Measurements from ENCODE around the gene GALNT18. TPM values are rescaled to one million over a fixed set of nuclear protein-coding genes. Genes with fewer than 3 reads are reported as not detected.

Gene GALNT18
- total RNA-seq, 1 experiment from 2014 or later = 6.6 TPM

DNA sequence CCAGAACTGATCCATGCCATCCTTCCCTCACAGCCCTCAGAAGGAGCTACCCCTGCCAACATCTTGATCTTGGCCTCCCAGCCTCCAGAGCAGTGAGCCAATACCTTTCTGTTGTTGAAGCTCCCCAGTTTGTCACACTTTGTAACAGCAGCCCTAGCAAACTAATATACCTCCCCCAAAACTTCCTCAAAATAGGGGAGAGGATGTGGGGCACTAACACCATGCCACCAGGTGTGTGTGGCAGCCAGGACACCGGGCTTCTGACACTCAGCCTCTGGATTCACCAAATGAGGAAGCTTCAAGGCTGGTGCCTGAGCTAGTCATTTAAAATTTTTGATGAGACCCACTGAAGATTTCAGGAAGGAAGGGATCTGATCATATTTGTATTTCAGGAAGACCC lies 353.7 kb downstream of the GALNT18 start:
- H3K27ac ChIP-seq = no peak overlapping the region
- H3K9me3 ChIP-seq (replicated peaks) = no peaks in the 10 kb centered on the region
- H3K4me1 ChIP-seq (replicated peaks) = no peaks in the 10 kb centered on the region
- no peak overlapping the region for H3K4me3 ChIP-seq
- no peaks in the 10 kb centered on the region for H3K27me3 ChIP-seq (replicated peaks)
- H3K36me3 ChIP-seq = no peaks in the 10 kb centered on the region
- DNase-seq (ENCODE audit: low read depth in 1 of 2, low spot score in 2 of 2) = no peak

DNA sequence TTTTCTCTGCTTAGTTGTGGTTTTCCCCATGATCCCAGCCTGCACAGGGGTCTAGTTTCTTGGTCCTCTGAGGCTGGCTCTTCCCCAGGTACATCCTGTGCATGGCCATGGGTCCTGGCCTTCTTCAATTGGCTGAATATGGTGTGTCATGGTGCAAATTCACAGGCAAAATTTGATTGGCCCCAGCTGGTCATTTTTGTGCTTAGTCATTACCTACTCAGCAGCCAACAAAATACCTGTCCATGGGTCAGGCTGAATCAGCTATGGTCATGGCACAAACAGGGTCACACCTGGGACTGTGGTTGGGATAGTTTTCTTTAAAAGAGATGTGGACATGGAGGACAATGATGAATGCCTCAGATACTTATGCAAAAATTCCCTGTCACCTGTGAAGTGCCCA lies 354.5 kb downstream of the GALNT18 start:
- Histone ChIP-seq H3K4me3 (no peak overlapping the region), H3K27ac (no peak overlapping the region), H3K36me3 (no peaks in the 10 kb centered on the region), H3K27me3 (replicated peaks) (no peaks in the 10 kb centered on the region), H3K4me1 (replicated peaks) (no peaks in the 10 kb centered on the region), H3K9me3 (replicated peaks) (no peaks in the 10 kb centered on the region)
- DNase-seq (ENCODE audit: low read depth in 1 of 2, low spot score in 2 of 2) = no peak

DNA sequence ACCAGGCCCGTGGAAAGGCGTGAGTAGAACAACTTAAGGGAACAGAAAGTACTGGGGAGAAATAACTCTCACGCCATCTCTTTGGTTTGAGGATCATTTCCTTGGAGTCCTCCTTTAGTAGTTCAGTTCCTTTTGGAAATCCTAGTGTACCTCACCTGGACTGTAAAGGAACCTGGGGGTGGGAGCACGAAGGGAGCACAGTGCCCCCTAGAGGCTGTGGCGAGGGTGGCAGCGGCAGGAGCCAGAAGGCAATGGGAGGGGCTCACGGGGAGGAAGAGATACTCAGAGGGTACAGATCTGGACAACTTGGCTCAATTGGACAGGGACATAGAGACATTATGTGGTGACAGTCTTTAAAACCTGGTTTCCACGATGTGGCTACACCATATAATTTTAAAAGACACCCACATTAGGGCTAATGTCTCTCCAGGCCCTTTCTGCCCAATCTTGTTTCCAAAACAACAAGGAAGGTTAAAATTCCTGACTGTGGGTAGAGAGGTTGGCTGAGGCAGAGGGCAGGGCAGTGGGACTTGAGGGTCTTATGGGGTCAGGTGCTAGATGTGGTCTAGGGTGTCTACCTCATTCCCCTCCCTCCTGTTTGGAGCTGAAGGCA lies 355.7 kb downstream of the GALNT18 start:
- Histone ChIP-seq H3K9me3 (replicated peaks) (no peaks in the 10 kb centered on the region), H3K27me3 (replicated peaks) (no peaks in the 10 kb centered on the region), H3K4me3 (no peak overlapping the region), H3K4me1 (replicated peaks) (no peaks in the 10 kb centered on the region), H3K36me3 (no peaks in the 10 kb centered on the region), H3K27ac (no peak overlapping the region)
- DNase-seq (ENCODE audit: low read depth in 1 of 2, low spot score in 2 of 2) = peak in 1 of 2 experiments; percentile 19

DNA sequence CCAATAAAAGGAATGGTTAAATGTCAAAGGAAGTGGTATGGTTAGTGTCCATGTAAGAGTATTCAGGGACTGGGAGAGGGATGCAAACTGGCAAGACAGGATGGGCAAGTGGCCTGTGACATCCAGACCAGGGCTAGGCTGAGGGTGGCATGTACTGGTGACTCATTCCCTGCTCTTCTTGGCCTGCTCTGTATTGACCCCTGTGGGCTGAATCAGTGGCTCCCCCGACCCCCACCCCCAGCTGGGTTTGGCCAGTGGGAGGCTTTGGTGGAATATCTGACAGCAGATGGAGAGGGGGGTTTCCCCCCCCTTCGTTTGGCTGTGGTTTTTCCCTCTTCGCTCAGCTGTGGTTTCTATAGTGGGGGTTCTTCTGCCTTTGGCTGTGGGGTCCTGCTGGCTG lies 356.5 kb downstream of the GALNT18 start:
- Histone ChIP-seq H3K36me3 (no peaks in the 10 kb centered on the region), H3K4me1 (replicated peaks) (no peaks in the 10 kb centered on the region), H3K27me3 (replicated peaks) (no peaks in the 10 kb centered on the region), H3K9me3 (replicated peaks) (no peaks in the 10 kb centered on the region), H3K4me3 (no peak overlapping the region), H3K27ac (no peak overlapping the region)
- no peak for DNase-seq (ENCODE audit: low read depth in 1 of 2, low spot score in 2 of 2)

DNA sequence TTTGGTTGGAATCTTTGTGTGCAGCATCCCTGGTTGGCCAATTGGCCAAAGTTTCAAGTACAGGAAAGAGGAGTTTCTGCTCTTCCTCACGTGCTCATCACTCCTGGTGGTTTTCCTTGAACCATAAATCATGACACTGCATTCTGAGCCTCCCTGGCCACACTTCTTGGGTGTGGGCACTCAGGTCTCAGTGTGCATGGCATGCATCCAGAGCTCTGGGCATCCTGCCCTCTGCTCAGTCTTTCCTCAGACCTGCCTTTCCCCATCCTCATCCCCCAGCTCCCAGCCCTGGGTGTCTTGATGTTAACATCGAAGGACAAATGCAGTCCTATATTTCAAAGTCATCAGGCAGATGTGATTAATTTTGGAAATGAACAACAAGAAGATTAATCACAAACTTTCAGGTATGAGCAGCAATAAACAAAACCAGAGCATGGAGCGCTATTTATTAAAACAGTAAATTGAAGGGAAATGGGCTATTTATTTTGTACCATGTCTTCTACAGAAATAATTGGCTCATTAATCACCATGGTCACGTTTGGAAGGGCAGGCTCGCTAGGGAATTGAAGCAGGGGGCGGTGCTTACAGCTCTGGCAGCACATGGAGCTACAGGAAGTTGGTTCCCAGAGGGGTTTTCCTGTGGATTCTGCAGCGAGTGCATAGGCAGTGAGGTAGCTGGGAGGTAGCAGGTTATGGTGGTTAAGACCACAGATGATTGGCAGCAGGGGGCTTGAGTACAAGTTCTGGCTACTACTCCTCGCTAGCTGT lies 358.4 kb downstream of the GALNT18 start:
- no peak overlapping the region for H3K27ac ChIP-seq
- no peaks in the 10 kb centered on the region for H3K9me3 ChIP-seq (replicated peaks)
- H3K27me3 ChIP-seq (replicated peaks) = no peaks in the 10 kb centered on the region; the same call in 1 of the 2 replicates
- no peaks in the 10 kb centered on the region for H3K4me1 ChIP-seq (replicated peaks)
- no peak for DNase-seq (ENCODE audit: low read depth in 1 of 2, low spot score in 2 of 2)
- no peak overlapping the region for H3K4me3 ChIP-seq
- no peaks in the 10 kb centered on the region for H3K36me3 ChIP-seq

DNA sequence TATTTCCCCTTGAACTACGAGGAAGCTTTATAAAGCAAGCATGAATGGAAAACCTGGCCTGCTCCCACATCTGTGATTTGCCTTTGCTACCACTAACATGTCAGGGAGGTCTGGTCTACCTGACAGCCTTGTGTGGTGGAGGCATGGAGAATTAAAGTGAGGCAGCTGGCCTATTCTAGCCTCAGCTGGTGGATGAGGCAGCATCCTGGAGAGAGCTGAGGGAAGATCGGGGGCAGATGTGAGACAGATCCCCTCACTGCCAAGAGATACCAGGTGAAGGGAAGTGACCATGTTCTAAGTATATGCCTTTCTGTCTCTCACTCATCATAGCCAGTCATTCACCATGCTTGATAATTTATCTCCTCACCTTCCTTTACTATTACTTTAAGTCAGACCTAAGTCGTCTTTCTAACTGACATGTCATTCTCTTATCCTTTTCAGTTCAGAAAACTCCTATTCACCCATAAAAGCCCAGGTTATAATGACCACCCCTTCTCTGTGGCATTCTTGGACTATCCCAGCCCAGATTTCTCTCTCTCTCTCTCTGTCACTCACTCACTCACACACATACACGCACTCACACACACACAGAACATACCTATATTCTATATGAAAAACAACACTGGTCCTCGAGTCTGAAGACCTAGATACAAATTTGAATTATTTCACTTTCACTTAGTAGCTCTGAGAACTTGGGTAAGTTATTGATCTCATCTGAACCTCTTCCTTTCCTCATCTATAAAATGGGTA lies 359.5 kb downstream of the GALNT18 start:
- Histone ChIP-seq H3K27ac (no peak overlapping the region), H3K36me3 (no peaks in the 10 kb centered on the region)
- DNase-seq (ENCODE audit: low read depth in 1 of 2, low spot score in 2 of 2) = no peak

DNA sequence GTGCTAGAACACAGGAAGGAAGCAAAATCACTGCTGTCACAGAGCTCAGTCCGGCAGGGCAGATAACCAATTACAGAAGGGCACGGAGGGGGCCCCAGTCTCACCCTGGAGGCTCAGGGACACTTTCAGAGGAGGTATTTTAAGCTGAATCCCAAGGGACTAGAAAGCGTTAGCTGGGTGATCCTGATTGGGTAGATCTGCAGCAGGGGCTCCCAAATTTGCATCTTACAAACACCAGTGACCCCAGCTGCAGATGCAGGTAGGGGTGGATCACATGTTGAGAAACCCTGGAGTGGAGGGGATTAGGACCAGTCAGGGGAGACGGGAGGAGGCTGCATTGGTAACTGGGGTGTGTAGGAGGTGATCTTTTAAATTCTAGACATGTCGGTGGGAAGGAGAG lies 360.2 kb downstream of the GALNT18 start:
- Histone ChIP-seq H3K9me3 (replicated peaks) (no peaks in the 10 kb centered on the region), H3K4me3 (no peak overlapping the region), H3K4me1 (replicated peaks) (no peaks in the 10 kb centered on the region), H3K27me3 (replicated peaks) (peaks cover 3% of the 10 kb centered on the region; the same call in 1 of the 2 replicates), H3K27ac (no peak overlapping the region), H3K36me3 (no peaks in the 10 kb centered on the region)
- no peak for DNase-seq (ENCODE audit: low read depth in 1 of 2, low spot score in 2 of 2)

More for the DNA sequence above, 359.5 kb downstream of the GALNT18 start:
- Histone ChIP-seq H3K4me3 (no peak overlapping the region), H3K27me3 (replicated peaks) (no peaks in the 10 kb centered on the region; the same call in 1 of the 2 replicates), H3K4me1 (replicated peaks) (no peaks in the 10 kb centered on the region), H3K9me3 (replicated peaks) (no peaks in the 10 kb centered on the region)

DNA sequence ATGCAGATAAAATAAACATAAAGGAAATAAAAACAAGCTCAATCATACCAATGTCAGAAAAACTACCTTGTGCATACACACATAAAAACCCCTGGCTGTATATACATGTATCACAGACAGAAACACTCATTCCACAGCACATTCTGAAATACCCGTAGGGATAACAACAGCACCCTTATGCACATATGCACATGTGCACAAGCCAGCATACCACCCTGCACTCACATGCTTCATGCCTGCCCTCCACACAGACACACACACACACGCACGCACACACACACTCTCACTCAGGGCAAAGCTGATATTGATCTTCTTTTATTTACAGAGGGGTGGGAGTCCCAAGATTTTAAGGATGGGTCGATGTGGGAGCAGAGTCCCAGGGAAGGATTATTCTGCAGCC lies 360.9 kb downstream of the GALNT18 start:
- no peaks in the 10 kb centered on the region for H3K9me3 ChIP-seq (replicated peaks)
- no peak overlapping the region for H3K4me3 ChIP-seq
- no peak for DNase-seq (ENCODE audit: low read depth in 1 of 2, low spot score in 2 of 2)
- H3K27me3 ChIP-seq (replicated peaks) = peaks cover 3% of the 10 kb centered on the region; the same call in 1 of the 2 replicates
- no peak overlapping the region for H3K27ac ChIP-seq
- no peaks in the 10 kb centered on the region for H3K36me3 ChIP-seq
- H3K4me1 ChIP-seq (replicated peaks) = no peaks in the 10 kb centered on the region

DNA sequence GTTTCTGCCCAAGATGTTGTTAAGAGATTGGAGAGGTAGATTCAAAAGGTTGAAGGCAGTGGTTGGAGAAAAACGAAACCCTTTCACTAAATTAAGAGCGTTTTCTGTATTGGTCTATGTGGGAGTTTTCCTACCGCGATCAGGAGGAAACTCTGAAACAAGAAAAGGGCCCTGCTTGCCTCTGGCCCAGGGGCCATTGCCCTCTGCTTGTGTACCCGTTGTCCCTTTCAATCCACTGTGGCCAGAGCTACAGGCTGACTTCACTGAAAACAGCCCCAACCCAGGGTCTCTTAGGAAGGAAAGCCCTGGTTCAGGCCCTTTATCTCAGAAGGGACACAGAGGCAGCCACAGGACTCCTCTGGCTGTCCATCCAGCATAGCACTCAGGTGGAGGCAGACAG lies 367.8 kb downstream of the GALNT18 start:
- Histone ChIP-seq H3K27me3 (replicated peaks) (peaks cover 3% of the 10 kb centered on the region; the same call in 1 of the 2 replicates), H3K4me1 (replicated peaks) (no peaks in the 10 kb centered on the region), H3K36me3 (no peaks in the 10 kb centered on the region), H3K4me3 (no peak overlapping the region), H3K27ac (no peak overlapping the region), H3K9me3 (replicated peaks) (no peaks in the 10 kb centered on the region)
- DNase-seq (ENCODE audit: low read depth in 1 of 2, low spot score in 2 of 2) = no peak

DNA sequence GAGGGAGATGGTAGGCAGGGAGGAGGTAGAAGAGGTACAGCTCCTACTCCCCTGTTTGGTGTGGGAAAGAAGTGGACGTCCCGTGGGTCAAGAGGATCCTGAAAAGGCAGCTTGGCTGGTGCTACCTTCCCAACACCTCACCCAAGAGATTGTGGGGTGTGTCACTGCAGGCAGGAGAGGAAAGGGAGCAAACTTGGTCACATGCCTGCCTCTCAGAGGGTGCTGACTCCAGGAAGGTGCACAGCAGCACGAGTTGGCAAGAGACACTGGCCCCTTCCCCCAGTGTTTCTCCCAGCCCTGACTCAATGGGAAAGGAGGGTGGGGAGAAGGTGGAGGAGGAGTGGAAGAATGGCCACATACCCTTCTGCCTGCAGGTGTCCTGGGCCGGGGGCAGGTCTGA lies 368.3 kb downstream of the GALNT18 start:
- H3K4me1 ChIP-seq (replicated peaks) = no peaks in the 10 kb centered on the region
- H3K27me3 ChIP-seq (replicated peaks) = 0 out of 2 replicates have a peak, but pooled peaks cover 3% of the 10 kb centered on the region
- H3K9me3 ChIP-seq (replicated peaks) = no peaks in the 10 kb centered on the region
- H3K27ac ChIP-seq = no peak overlapping the region
- no peak for DNase-seq (ENCODE audit: low read depth in 1 of 2, low spot score in 2 of 2)
- H3K36me3 ChIP-seq = no peaks in the 10 kb centered on the region
- no peak overlapping the region for H3K4me3 ChIP-seq

DNA sequence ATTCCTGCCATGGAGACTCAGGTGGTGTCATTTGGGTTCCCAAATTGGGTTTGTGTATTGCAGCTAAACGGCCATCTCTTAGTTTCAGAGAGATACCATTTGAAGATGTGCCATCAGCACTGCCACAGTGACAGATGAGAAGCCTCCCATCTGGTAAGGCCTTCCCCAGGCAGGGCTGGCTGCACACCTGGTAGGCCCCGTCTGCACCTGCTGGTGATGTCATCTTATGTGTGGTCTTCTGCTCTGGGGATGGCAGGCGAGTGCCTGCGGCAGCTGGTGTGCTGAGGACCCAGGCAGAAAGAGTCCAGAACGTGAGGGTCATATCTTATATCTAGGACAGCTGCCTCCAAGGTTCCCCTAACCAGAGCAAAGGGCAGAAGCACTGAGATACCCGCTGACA lies 369.4 kb downstream of the GALNT18 start:
- DNase-seq (ENCODE audit: low read depth in 1 of 2, low spot score in 2 of 2) = no peak
- Histone ChIP-seq H3K4me3 (no peak overlapping the region), H3K27me3 (replicated peaks) (0 out of 2 replicates have a peak, but pooled peaks cover 3% of the 10 kb centered on the region), H3K4me1 (replicated peaks) (no peaks in the 10 kb centered on the region), H3K27ac (no peak overlapping the region), H3K36me3 (no peaks in the 10 kb centered on the region), H3K9me3 (replicated peaks) (no peaks in the 10 kb centered on the region)

DNA sequence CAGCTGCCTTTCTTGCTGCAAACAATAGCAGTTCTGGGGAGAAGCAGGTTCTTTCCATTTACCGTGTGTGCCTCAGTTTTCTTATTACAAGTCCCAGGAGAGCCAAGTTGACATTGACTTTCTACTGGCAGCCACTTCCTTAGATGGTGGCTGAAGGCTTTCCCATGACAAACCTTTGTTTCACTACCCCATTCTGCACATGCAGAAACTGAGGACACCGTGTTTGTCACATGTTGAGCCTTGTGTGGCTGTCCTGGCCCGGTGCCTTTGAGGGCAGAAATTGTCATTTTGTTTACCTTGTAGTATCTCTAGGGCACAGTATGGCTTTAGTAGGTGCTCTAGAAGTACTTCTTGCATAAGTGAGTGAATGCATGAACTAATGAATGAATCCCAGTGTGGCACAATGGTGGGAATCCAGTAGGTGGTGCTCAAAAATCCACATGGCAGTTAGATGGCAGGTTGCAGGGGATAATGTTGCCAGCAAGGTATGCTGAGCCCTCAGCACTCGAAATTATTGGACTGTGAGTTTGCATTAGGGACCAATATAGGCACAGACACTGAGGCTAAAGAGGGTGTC lies 370.3 kb downstream of the GALNT18 start:
- Histone ChIP-seq H3K27me3 (replicated peaks) (no peaks in the 10 kb centered on the region), H3K27ac (no peak overlapping the region), H3K9me3 (replicated peaks) (no peaks in the 10 kb centered on the region), H3K4me1 (replicated peaks) (no peaks in the 10 kb centered on the region), H3K4me3 (no peak overlapping the region), H3K36me3 (no peaks in the 10 kb centered on the region)
- DNase-seq (ENCODE audit: low read depth in 1 of 2, low spot score in 2 of 2) = no peak

DNA sequence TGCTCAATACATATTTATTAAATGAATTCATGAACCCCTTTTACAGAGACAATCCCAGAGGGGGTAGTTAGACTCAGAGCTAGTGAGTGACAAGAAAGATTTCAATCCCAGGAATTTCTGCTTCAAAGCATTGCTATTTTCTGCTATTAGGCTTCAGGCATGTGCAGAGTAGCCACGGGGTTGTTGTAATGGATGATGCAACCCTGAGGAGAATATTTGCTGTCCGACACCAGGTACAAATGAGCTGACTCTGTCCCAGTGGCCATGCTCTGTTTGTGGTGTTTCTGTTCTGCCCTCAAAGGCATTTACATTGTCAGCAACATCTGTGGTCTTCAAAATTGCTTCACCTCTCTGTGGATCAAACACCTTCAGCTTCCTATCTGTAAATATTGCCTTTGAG lies 371.3 kb downstream of the GALNT18 start:
- no peak overlapping the region for H3K4me3 ChIP-seq
- no peaks in the 10 kb centered on the region for H3K9me3 ChIP-seq (replicated peaks)
- no peaks in the 10 kb centered on the region for H3K27me3 ChIP-seq (replicated peaks)
- DNase-seq (ENCODE audit: low read depth in 1 of 2, low spot score in 2 of 2) = no peak
- H3K36me3 ChIP-seq = no peaks in the 10 kb centered on the region
- H3K4me1 ChIP-seq (replicated peaks) = no peaks in the 10 kb centered on the region
- H3K27ac ChIP-seq = no peak overlapping the region

DNA sequence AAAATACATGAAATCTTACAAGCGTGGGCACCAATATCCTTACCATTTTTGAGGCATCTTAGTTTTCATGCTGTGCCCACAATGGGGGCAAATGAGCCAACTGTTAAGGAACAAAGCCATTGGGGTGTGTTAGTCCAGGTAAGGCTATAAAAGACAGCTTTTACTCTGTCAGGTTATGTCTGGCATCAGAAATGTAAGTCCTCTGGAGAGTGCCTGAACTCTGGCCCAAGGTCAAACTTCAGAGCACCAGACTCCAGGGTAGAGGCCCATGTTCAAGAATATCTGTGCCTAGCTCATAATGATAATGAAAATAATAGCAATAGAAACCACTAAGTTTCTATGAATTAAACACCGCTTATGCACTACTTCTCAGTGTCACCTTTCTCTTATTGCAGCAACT lies 374.2 kb downstream of the GALNT18 start:
- Histone ChIP-seq H3K27me3 (replicated peaks) (no peaks in the 10 kb centered on the region), H3K27ac (no peak overlapping the region), H3K4me3 (no peak overlapping the region), H3K4me1 (replicated peaks) (no peaks in the 10 kb centered on the region), H3K9me3 (replicated peaks) (no peaks in the 10 kb centered on the region), H3K36me3 (no peaks in the 10 kb centered on the region)
- no peak for DNase-seq (ENCODE audit: low read depth in 1 of 2, low spot score in 2 of 2)
